ENCODE data around the gene MC1R. TPM values are rescaled to one million over a fixed set of nuclear protein-coding genes. Genes with fewer than 3 reads are reported as not detected.

MC1R gene
- total RNA-seq, 2 experiments from 2014 or later = 4.7 to 5.0 TPM

- ATAC-seq = no peak
- H3K4me1 Mint-ChIP-seq (ENCODE audit: low read depth) = peaks cover 12% of the 10 kb centered on the region
- no peaks in the 10 kb centered on the region for H3K36me3 Mint-ChIP-seq (ENCODE audit: low read depth)
- no peak overlapping the region for H3K27ac Mint-ChIP-seq
- POLR2A ChIA-PET = interaction anchor here (3.2 kb wide), 1 partner anchor 23 kb away, joined by 13 read pairs; no protein-coding TSS in a partner anchor
- H3K27me3 Mint-ChIP-seq (ENCODE audit: low read depth) = peaks cover 20% of the 10 kb centered on the region
- CTCF ChIA-PET = no interaction called here
- no peaks in the 10 kb centered on the region for H3K9me3 Mint-ChIP-seq (ENCODE audit: insufficient read depth)
- peak overlapping the region; percentile 76 for H3K4me3 Mint-ChIP-seq
- no peak for DNase-seq
These were observed 30.6 kb downstream of the MC1R start for GRCh38 chr16:89949121-89949742.

GRCh38 chr16:89949756-89950155 is 31.1 kb downstream of the MC1R start:
- ATAC-seq (no peak), DNase-seq (no peak)
- Mint-ChIP-seq H3K27me3 (ENCODE audit: low read depth) (peaks cover 19% of the 10 kb centered on the region), H3K27ac (no peak overlapping the region), H3K4me1 (ENCODE audit: low read depth) (peaks cover 16% of the 10 kb centered on the region), H3K4me3 (peak overlapping the region; percentile 76), H3K9me3 (ENCODE audit: insufficient read depth) (no peaks in the 10 kb centered on the region), H3K36me3 (ENCODE audit: low read depth) (no peaks in the 10 kb centered on the region)
- POLR2A ChIA-PET = interaction anchor here (3.2 kb wide), 1 partner anchor 23 kb away, joined by 13 read pairs; no protein-coding TSS in a partner anchor
- CTCF ChIA-PET = interaction anchor here (0.7 kb wide), 1 partner anchor 72 kb away, joined by 3 read pairs; no protein-coding TSS in a partner anchor

- no peak overlapping the region for H3K27ac Mint-ChIP-seq
- no peak overlapping the region for H3K4me3 Mint-ChIP-seq
- POLR2A ChIA-PET = interaction anchor here (3.2 kb wide), 1 partner anchor 21 kb away, joined by 13 read pairs; no protein-coding TSS in a partner anchor
- H3K36me3 Mint-ChIP-seq (ENCODE audit: low read depth) = no peaks in the 10 kb centered on the region
- peaks cover 10% of the 10 kb centered on the region for H3K27me3 Mint-ChIP-seq (ENCODE audit: low read depth)
- no peaks in the 10 kb centered on the region for H3K9me3 Mint-ChIP-seq (ENCODE audit: insufficient read depth)
- ATAC-seq (no peak), DNase-seq (no peak)
- CTCF ChIA-PET = no interaction called here
- H3K4me1 Mint-ChIP-seq (ENCODE audit: low read depth) = peaks cover 16% of the 10 kb centered on the region
These were observed 32.8 kb downstream of the MC1R start for GRCh38 chr16:89951509-89951908.

- CTCF ChIA-PET = no interaction called here
- Mint-ChIP-seq H3K4me1 (ENCODE audit: low read depth) (peaks cover 16% of the 10 kb centered on the region), H3K4me3 (no peak overlapping the region), H3K36me3 (ENCODE audit: low read depth) (no peaks in the 10 kb centered on the region), H3K27me3 (ENCODE audit: low read depth) (peaks cover 8% of the 10 kb centered on the region), H3K9me3 (ENCODE audit: insufficient read depth) (no peaks in the 10 kb centered on the region), H3K27ac (no peak overlapping the region)
- POLR2A ChIA-PET = no interaction called here
- no peak for DNase-seq
- no peak for ATAC-seq
These were observed 33.4 kb downstream of the MC1R start for GRCh38 chr16:89952049-89952448.

- CTCF ChIA-PET = no interaction called here
- POLR2A ChIA-PET = no interaction called here
These were observed 33.9 kb downstream of the MC1R start for GRCh38 chr16:89952551-89952950.

GRCh38 chr16:89953671-89954406 is 35.2 kb downstream of the MC1R start:
- CTCF ChIA-PET = no interaction called here
- H3K36me3 Mint-ChIP-seq (ENCODE audit: low read depth) = peaks cover 2% of the 10 kb centered on the region
- DNase-seq (no peak), ATAC-seq (no peak)
- no peak overlapping the region for H3K4me3 Mint-ChIP-seq
- no peak overlapping the region for H3K27ac Mint-ChIP-seq
- H3K27me3 Mint-ChIP-seq (ENCODE audit: low read depth) = no peaks in the 10 kb centered on the region
- peaks cover 7% of the 10 kb centered on the region for H3K4me1 Mint-ChIP-seq (ENCODE audit: low read depth)
- H3K9me3 Mint-ChIP-seq (ENCODE audit: insufficient read depth) = no peaks in the 10 kb centered on the region
- POLR2A ChIA-PET = interaction anchor here (0.6 kb wide), 1 partner anchor 83 kb away, joined by 3 read pairs; no protein-coding TSS in a partner anchor

More at GRCh38 chr16:89952551-89952950, 33.9 kb downstream of the MC1R start:
- ATAC-seq (no peak), DNase-seq (no peak)
- peaks cover 16% of the 10 kb centered on the region for H3K4me1 Mint-ChIP-seq (ENCODE audit: low read depth)
- H3K9me3 Mint-ChIP-seq (ENCODE audit: insufficient read depth) = no peaks in the 10 kb centered on the region
- no peak overlapping the region for H3K4me3 Mint-ChIP-seq
- no peak overlapping the region for H3K27ac Mint-ChIP-seq
- H3K36me3 Mint-ChIP-seq (ENCODE audit: low read depth) = no peaks in the 10 kb centered on the region
- H3K27me3 Mint-ChIP-seq (ENCODE audit: low read depth) = peaks cover 3% of the 10 kb centered on the region

GRCh38 chr16:89954462-89954861 is 35.8 kb downstream of the MC1R start:
- no peaks in the 10 kb centered on the region for H3K27me3 Mint-ChIP-seq (ENCODE audit: low read depth)

GRCh38 chr16:89955001-89955685 is 36.5 kb downstream of the MC1R start:
- no peak for DNase-seq
- peaks cover 4% of the 10 kb centered on the region for H3K4me1 Mint-ChIP-seq (ENCODE audit: low read depth)
- H3K9me3 Mint-ChIP-seq (ENCODE audit: insufficient read depth) = no peaks in the 10 kb centered on the region
- H3K4me3 Mint-ChIP-seq = no peak overlapping the region
- H3K27ac Mint-ChIP-seq = no peak overlapping the region
- no peak for ATAC-seq
- H3K27me3 Mint-ChIP-seq (ENCODE audit: low read depth) = no peaks in the 10 kb centered on the region
- H3K36me3 Mint-ChIP-seq (ENCODE audit: low read depth) = peaks cover 2% of the 10 kb centered on the region
- ChIA-PET CTCF (no interaction called here), POLR2A (no interaction called here)

More at GRCh38 chr16:89954462-89954861, 35.8 kb downstream of the MC1R start:
- ChIA-PET CTCF (no interaction called here), POLR2A (interaction anchor here (0.6 kb wide), 1 partner anchor 83 kb away, joined by 3 read pairs; no protein-coding TSS in a partner anchor)
- Mint-ChIP-seq H3K4me1 (ENCODE audit: low read depth) (peaks cover 7% of the 10 kb centered on the region), H3K36me3 (ENCODE audit: low read depth) (peaks cover 2% of the 10 kb centered on the region), H3K27ac (peak overlapping the region; percentile 20), H3K4me3 (no peak overlapping the region), H3K9me3 (ENCODE audit: insufficient read depth) (no peaks in the 10 kb centered on the region)
- ATAC-seq = no peak
- no peak for DNase-seq

GRCh38 chr16:89956505-89957215 is 38.0 kb downstream of the MC1R start:
- Mint-ChIP-seq H3K36me3 (ENCODE audit: low read depth) (peaks cover 2% of the 10 kb centered on the region), H3K27ac (no peak overlapping the region), H3K9me3 (ENCODE audit: insufficient read depth) (no peaks in the 10 kb centered on the region), H3K4me3 (no peak overlapping the region), H3K27me3 (ENCODE audit: low read depth) (no peaks in the 10 kb centered on the region), H3K4me1 (ENCODE audit: low read depth) (peaks cover 4% of the 10 kb centered on the region)
- ATAC-seq = no peak
- DNase-seq = no peak
- ChIA-PET CTCF (no interaction called here), POLR2A (no interaction called here)

GRCh38 chr16:89957216-89957785 is 38.6 kb downstream of the MC1R start:
- peaks cover 4% of the 10 kb centered on the region for H3K4me1 Mint-ChIP-seq (ENCODE audit: low read depth)
- no peak for ATAC-seq
- ChIA-PET CTCF (no interaction called here), POLR2A (no interaction called here)
- H3K27me3 Mint-ChIP-seq (ENCODE audit: low read depth) = no peaks in the 10 kb centered on the region
- H3K4me3 Mint-ChIP-seq = no peak overlapping the region
- H3K36me3 Mint-ChIP-seq (ENCODE audit: low read depth) = peaks cover 2% of the 10 kb centered on the region
- H3K9me3 Mint-ChIP-seq (ENCODE audit: insufficient read depth) = no peaks in the 10 kb centered on the region
- DNase-seq = no peak
- no peak overlapping the region for H3K27ac Mint-ChIP-seq

GRCh38 chr16:89958068-89958467 is 39.4 kb downstream of the MC1R start:
- Mint-ChIP-seq H3K9me3 (ENCODE audit: insufficient read depth) (no peaks in the 10 kb centered on the region), H3K27me3 (ENCODE audit: low read depth) (no peaks in the 10 kb centered on the region), H3K4me1 (ENCODE audit: low read depth) (peaks cover 4% of the 10 kb centered on the region), H3K36me3 (ENCODE audit: low read depth) (peaks cover 2% of the 10 kb centered on the region), H3K4me3 (no peak overlapping the region), H3K27ac (no peak overlapping the region)
- DNase-seq (no peak), ATAC-seq (no peak)
- ChIA-PET POLR2A (no interaction called here), CTCF (no interaction called here)
